ENCODE measurements around the gene DUSP9. TPM values are rescaled to one million over a fixed set of nuclear protein-coding genes. Genes with fewer than 3 reads are reported as not detected.

The DUSP9 gene
- total and polyA plus RNA-seq, 5 donors = 0.14 TPM; not detected in 4

DNA sequence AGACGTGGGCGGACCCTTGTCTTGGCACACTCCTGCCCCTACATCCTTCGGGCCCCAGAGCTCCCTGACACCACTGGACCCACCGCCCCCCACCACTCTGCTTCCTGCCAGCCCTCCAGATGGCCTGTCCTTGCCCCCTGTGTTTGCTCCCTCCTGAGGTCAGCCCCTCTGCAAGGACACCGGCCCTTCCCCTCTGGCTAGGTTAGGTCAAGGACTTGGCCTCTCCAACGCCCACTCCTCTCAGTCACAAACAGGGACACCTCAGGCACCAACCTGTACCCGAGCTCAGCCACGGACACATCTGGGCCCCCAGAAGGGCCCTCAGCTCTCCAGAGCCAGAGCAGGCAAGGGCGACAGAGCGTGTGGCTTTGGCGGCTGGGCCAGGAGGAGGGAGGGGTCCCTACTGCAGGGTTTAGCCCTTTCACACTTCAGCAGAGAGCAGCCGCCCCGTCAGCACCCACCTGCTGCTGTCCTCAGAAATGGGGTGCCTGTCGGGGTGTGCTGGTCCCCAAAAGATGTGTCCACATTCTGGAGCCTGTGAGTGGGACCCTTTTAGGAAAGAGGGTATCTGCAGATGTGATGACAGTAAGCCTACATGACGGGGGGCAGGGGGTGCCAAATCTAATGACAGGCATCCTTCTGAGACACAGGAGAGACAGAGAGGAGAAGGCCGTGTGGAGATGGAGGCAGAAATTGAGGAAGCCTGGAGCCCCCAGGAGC, 23.5 kb upstream of the DUSP9 start:
- Histone ChIP-seq H3K4me1 (ENCODE audit: control insufficient read depth, insufficient read depth, low read length) (no peaks in the 10 kb centered on the region), H3K9me3 (ENCODE audit: control insufficient read depth, low read length) (no peaks in the 10 kb centered on the region), H3K27me3 (ENCODE audit: control insufficient read depth, insufficient read depth) (no peaks in the 10 kb centered on the region), H3K4me3 (ENCODE audit: low read length) (no peak overlapping the region), H3K27ac (ENCODE audit: low read length) (no peak overlapping the region)
- no peak for ATAC-seq
- intact Hi-C loops (cut with DNase I) = no loop called here
- no peak for DNase-seq
- 73% methylated on average over 16 of the region's 16 CpGs for WGBS

GRCh38 chrX:153624196-153625091, 22.6 kb upstream of the DUSP9 start:
- DNase-seq = no peak
- WGBS = 81% methylated on average over 15 of the region's 15 CpGs
- H3K27me3 ChIP-seq (ENCODE audit: control insufficient read depth, insufficient read depth) = no peaks in the 10 kb centered on the region
- no peaks in the 10 kb centered on the region for H3K4me1 ChIP-seq (ENCODE audit: control insufficient read depth, insufficient read depth, low read length)
- H3K4me3 ChIP-seq (ENCODE audit: low read length) = no peak overlapping the region
- no peaks in the 10 kb centered on the region for H3K9me3 ChIP-seq (ENCODE audit: control insufficient read depth, low read length)
- H3K27ac ChIP-seq (ENCODE audit: low read length) = no peak overlapping the region
- intact Hi-C loops (cut with DNase I) = no loop called here
- ATAC-seq = no peak

GRCh38 chrX:153625271-153626024, 21.6 kb upstream of the DUSP9 start:
- DNase-seq (no peak), ATAC-seq (peak in 1 of 2 donors; percentile 14)
- H3K4me1 ChIP-seq (ENCODE audit: control insufficient read depth, insufficient read depth, low read length) = no peaks in the 10 kb centered on the region
- H3K4me3 ChIP-seq (ENCODE audit: low read length) = no peak overlapping the region
- H3K27me3 ChIP-seq (ENCODE audit: control insufficient read depth, insufficient read depth) = no peaks in the 10 kb centered on the region
- 89% methylated on average over 20 of the region's 21 CpGs for WGBS
- no peak overlapping the region for H3K27ac ChIP-seq (ENCODE audit: low read length)
- H3K9me3 ChIP-seq (ENCODE audit: control insufficient read depth, low read length) = no peaks in the 10 kb centered on the region
- intact Hi-C loops (cut with DNase I) = no loop called here

GRCh38 chrX:153626025-153626633, 20.9 kb upstream of the DUSP9 start:
- 88% methylated on average over 16 of the region's 16 CpGs for WGBS
- no peak for ATAC-seq

GRCh38 chrX:153626863-153627674, 19.9 kb upstream of the DUSP9 start:
- no peak overlapping the region for H3K27ac ChIP-seq (ENCODE audit: low read length)
- WGBS = 72% methylated on average over 30 of the region's 35 CpGs
- no peaks in the 10 kb centered on the region for H3K4me1 ChIP-seq (ENCODE audit: control insufficient read depth, insufficient read depth, low read length)
- H3K4me3 ChIP-seq (ENCODE audit: low read length) = no peak overlapping the region
- H3K27me3 ChIP-seq (ENCODE audit: control insufficient read depth, insufficient read depth) = no peaks in the 10 kb centered on the region
- ATAC-seq (no peak), DNase-seq (no peak)
- no peaks in the 10 kb centered on the region for H3K9me3 ChIP-seq (ENCODE audit: control insufficient read depth, low read length)
- intact Hi-C loops (cut with DNase I) = no loop called here

More at GRCh38 chrX:153626025-153626633, 20.9 kb upstream of the DUSP9 start:
- no peaks in the 10 kb centered on the region for H3K9me3 ChIP-seq (ENCODE audit: control insufficient read depth, low read length)
- H3K27ac ChIP-seq (ENCODE audit: low read length) = no peak overlapping the region
- no peaks in the 10 kb centered on the region for H3K27me3 ChIP-seq (ENCODE audit: control insufficient read depth, insufficient read depth)
- H3K4me3 ChIP-seq (ENCODE audit: low read length) = no peak overlapping the region
- no peaks in the 10 kb centered on the region for H3K4me1 ChIP-seq (ENCODE audit: control insufficient read depth, insufficient read depth, low read length)
- intact Hi-C loops (cut with DNase I) = no loop called here
- DNase-seq = no peak

- no peaks in the 10 kb centered on the region for H3K4me1 ChIP-seq (ENCODE audit: control insufficient read depth, insufficient read depth, low read length)
- no peak for ATAC-seq
- 61% methylated on average over 15 of the region's 15 CpGs for WGBS
- no peak for DNase-seq
- intact Hi-C loops (cut with DNase I) = no loop called here
- no peaks in the 10 kb centered on the region for H3K27me3 ChIP-seq (ENCODE audit: control insufficient read depth, insufficient read depth)
- no peak overlapping the region for H3K27ac ChIP-seq (ENCODE audit: low read length)
- no peak overlapping the region for H3K4me3 ChIP-seq (ENCODE audit: low read length)
- H3K9me3 ChIP-seq (ENCODE audit: control insufficient read depth, low read length) = no peaks in the 10 kb centered on the region
These were observed 19.3 kb upstream of the DUSP9 start for GRCh38 chrX:153627675-153628111.

GRCh38 chrX:153628129-153628528, 18.9 kb upstream of the DUSP9 start:
- H3K27ac ChIP-seq (ENCODE audit: low read length) = no peak overlapping the region
- H3K27me3 ChIP-seq (ENCODE audit: control insufficient read depth, insufficient read depth) = no peaks in the 10 kb centered on the region
- 96% methylated on average over 8 of the region's 8 CpGs for WGBS
- DNase-seq (no peak), ATAC-seq (no peak)
- H3K4me3 ChIP-seq (ENCODE audit: low read length) = no peak overlapping the region
- no peaks in the 10 kb centered on the region for H3K4me1 ChIP-seq (ENCODE audit: control insufficient read depth, insufficient read depth, low read length)
- intact Hi-C loops (cut with DNase I) = no loop called here
- no peaks in the 10 kb centered on the region for H3K9me3 ChIP-seq (ENCODE audit: control insufficient read depth, low read length)

DNA sequence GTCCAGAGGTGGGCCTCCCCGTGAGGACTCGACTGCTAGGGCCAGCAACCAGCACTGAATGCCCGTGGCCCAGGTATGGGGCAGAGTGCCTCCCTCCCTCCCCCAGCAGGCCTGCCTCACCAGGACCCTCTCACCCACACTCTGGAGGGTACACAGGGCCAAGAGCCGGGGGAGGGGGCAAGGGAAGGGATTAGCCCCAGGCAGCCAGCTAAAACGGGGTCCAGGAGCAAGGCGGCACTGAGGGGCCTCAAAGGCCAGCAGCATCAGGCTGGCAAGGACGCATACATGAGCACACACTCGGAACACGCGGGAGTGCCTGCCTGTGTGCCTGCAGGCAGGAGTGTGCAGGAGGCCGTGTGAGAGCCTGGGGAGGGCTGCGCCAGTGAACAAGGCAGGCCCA, 18.3 kb upstream of the DUSP9 start:
- Histone ChIP-seq H3K9me3 (ENCODE audit: control insufficient read depth, low read length) (no peaks in the 10 kb centered on the region), H3K27me3 (ENCODE audit: control insufficient read depth, insufficient read depth) (no peaks in the 10 kb centered on the region), H3K27ac (ENCODE audit: low read length) (no peak overlapping the region), H3K4me1 (ENCODE audit: control insufficient read depth, insufficient read depth, low read length) (no peaks in the 10 kb centered on the region), H3K4me3 (ENCODE audit: low read length) (no peak overlapping the region)
- DNase-seq (no peak), ATAC-seq (no peak)
- intact Hi-C loops (cut with DNase I) = no loop called here
- 89% methylated on average over 12 of the region's 12 CpGs for WGBS

GRCh38 chrX:153631346-153631745, 15.7 kb upstream of the DUSP9 start:
- peaks cover 3% of the 10 kb centered on the region for H3K4me1 ChIP-seq (ENCODE audit: control insufficient read depth, insufficient read depth, low read length)
- WGBS = 93% methylated on average over 2 of the region's 2 CpGs
- H3K27me3 ChIP-seq (ENCODE audit: control insufficient read depth, insufficient read depth) = no peaks in the 10 kb centered on the region
- no peak for ATAC-seq
- no peak overlapping the region for H3K4me3 ChIP-seq (ENCODE audit: low read length)
- no peaks in the 10 kb centered on the region for H3K9me3 ChIP-seq (ENCODE audit: control insufficient read depth, low read length)
- intact Hi-C loops (cut with DNase I) = no loop called here
- no peak overlapping the region for H3K27ac ChIP-seq (ENCODE audit: low read length)
- DNase-seq = no peak
